Stimulated activated CD8-positive, alpha-beta memory T cell treated with anti-CD3 and anti-CD28 coated beads, Interleukin-15, amount 100 ng/mL, for 4 hours (primary cell): ENCODE data around the gene ASGR2.

Source experiments
- DNase-seq, 2 donors: peaks; one replicate each; pipeline ENCODE4 v3.0.0-alpha.2; 2020; ENCODE audit warnings: low read depth in 2 of 2

ASGR2 gene

GRCh38 chr17:7064261-7064660, 50.4 kb downstream of the ASGR2 start:
- no peak for DNase-seq

GRCh38 chr17:7063518-7064094, 51.0 kb downstream of the ASGR2 start:
- no peak for DNase-seq

GRCh38 chr17:7060165-7060891, 54.3 kb downstream of the ASGR2 start:
- DNase-seq, result no peak

- no peak for DNase-seq
Measured at GRCh38 chr17:7058831-7059447, 55.7 kb downstream of the ASGR2 start.

GRCh38 chr17:7056386-7056785, 58.2 kb downstream of the ASGR2 start:
- no peak for DNase-seq
